IPS-NIHi7 (cell line): ENCODE measurements around the gene BZW2.

Experiments
- DNase-seq: peaks from one replicate; pipeline ENCODE4 v3.0.0; 2012; ENCODE audit warnings: mixed read lengths; ENCODE audit errors: extremely low spot score

The BZW2 gene

GRCh38 chr7:16645593-16646471, at the start of gene BZW2, which contains the start of gene ANKMY2:
Gene BZW2 (plus strand): TSS chr7:16646181. CDS start chr7:16665444, 19,263 bp downstream.
Gene ANKMY2 (minus strand): TSS chr7:16645754. CDS start chr7:16645573, 181 bp downstream.
- DNase-seq, result peak; percentile 97

- no peak for DNase-seq
Observed at GRCh38 chr7:16598015-16598414, 48.0 kb upstream of the BZW2 start.

DNA sequence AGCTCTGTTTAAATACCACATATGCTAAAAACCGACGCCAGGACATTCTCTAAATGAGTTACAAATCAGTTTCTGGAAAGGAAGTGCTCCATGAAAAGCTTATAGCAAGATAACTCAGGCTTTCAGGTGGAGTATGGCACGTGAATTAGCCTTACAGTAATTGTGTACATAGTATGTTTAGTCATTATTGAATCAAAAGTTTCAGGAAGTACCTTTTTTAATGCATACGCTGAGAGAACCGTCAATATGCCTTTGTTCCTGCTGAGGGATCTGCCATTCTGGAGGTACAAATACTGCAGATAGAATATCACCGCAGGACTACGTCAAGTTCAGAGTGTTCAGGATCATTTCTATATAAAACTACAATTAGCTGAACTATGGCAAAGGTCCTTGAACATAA, 46.1 kb upstream of the BZW2 start:
- no peak for DNase-seq

GRCh38 chr7:16603633-16604032, 42.3 kb upstream of the BZW2 start:
- DNase-seq, result no peak

GRCh38 chr7:16604054-16604453, 41.9 kb upstream of the BZW2 start:
- DNase-seq, result no peak

GRCh38 chr7:16606704-16607103, 39.3 kb upstream of the BZW2 start:
- DNase-seq, result no peak

GRCh38 chr7:16609842-16610450, 36.0 kb upstream of the BZW2 start:
- no peak for DNase-seq

DNA sequence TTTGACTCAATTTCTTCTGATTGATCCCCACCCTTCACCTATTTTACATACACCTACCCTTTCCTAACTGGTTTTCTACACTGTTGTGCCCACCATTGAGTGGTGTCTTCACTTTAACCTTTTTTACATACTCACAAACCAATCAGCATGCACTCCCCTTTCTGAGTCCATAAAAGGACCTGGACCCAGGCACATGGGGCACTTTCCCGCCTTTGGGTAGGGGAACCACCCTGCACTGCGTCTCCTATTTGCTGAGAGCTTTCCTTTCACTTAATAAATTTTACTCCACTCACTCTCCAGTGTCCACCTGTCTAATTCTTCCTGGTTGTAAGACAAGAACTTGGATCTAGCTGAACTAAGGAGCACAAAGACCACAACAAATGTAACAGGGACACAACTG, 34.3 kb upstream of the BZW2 start:
- no peak for DNase-seq

DNA sequence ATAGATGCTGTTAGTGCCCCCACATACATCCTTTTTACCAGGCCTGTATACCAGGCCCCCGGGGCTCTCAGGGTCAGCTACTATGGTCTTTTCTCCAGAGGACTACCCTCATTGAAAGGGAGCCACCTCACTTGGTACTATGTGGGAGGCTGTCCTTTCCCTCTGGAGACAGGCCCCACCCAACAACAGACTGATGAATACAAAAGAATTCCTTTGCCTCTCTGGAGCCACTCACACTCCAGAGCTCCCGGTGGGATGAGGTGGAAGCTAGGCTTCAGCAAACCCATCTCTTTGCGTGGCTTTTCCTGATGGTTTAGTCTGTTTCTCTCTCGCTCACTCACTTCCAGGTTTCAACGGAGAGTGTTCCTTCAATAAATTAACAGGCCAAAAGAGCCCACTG, 30.8 kb upstream of the BZW2 start:
- peak; percentile 24 for DNase-seq

DNA sequence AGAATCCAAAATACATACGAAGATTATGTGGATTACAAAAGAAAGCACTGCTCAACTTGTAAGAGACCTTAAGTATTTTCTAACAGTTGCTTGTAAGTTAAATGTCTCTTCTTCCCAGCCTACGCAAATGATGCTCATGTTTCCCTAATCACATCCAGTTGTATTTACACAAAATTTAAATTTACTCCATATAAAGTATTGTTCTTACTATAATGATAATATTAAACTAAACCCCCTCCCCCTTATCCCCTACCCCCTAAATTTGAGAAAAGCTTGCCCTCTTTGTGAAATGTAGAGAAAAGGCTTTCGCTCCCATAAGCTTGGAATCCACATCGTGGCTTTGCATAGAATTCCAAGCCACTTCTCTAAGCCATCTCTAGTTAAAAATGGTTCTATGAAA, 29.9 kb upstream of the BZW2 start:
- DNase-seq, result no peak

DNA sequence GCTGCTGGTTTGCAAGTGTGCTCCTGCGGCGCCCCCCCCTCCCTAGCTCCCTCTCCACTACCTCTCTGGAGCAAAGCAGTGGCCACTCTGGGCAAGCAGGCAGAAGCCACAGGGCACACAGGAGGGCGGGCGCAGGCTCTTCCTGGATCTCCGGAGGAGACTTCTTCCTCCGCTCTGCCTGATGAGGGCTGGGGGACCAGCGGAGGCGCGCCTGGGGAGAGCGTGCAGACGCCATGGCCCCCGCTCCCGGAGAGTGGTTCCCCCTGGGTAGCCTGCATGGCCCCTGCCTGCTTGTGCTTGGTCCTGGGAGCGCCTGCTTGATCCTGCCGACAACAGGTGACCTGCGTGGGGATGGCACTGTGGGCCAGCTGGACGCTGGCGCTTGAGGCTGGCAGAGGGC, 29.4 kb upstream of the BZW2 start:
- peak; percentile 17 for DNase-seq

DNA sequence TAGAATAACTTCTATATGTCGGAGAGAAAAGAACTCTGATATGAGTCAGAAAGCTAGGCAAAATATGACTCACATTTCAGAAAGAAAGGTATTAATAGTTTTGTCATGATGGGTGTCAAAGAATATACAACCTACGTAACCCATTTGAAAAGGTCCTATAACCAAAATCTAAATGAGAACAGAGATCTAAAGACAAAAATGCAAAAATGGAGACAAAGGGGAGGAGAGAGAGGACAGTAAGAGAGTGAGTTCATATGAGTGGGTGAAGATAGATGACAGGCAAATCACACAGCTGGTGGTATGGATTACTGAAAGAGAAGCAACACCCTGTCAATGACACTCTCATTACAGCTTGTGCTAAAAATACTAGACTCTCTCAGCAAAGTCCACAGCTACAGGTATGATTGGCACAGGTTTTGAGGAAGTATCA, 26.0 kb upstream of the BZW2 start:
- DNase-seq, result no peak

GRCh38 chr7:16626388-16626787, 19.6 kb upstream of the BZW2 start:
- no peak for DNase-seq

DNA sequence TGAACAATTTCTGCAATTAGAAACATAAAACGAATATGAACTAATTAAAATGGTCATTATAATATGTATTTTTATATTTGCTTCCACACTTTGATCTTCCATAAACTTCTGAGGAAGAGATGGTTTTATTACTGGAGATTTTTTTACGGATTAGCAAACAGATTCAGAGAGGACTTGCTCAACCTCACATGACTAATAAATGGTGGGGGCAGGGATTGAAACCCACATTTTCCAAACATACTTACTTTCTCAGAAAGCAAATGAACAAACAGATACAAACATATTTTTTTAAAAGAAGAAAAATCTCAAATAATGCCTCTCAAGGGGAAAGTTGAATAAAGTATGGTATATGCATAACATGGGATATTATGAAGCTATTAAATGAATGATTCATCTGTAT, 18.7 kb upstream of the BZW2 start:
- no peak for DNase-seq

- peak; percentile 13 for DNase-seq
Observed at GRCh38 chr7:16630654-16631053, 15.3 kb upstream of the BZW2 start.

GRCh38 chr7:16634271-16634738, 11.7 kb upstream of the BZW2 start:
- DNase-seq, result no peak

DNA sequence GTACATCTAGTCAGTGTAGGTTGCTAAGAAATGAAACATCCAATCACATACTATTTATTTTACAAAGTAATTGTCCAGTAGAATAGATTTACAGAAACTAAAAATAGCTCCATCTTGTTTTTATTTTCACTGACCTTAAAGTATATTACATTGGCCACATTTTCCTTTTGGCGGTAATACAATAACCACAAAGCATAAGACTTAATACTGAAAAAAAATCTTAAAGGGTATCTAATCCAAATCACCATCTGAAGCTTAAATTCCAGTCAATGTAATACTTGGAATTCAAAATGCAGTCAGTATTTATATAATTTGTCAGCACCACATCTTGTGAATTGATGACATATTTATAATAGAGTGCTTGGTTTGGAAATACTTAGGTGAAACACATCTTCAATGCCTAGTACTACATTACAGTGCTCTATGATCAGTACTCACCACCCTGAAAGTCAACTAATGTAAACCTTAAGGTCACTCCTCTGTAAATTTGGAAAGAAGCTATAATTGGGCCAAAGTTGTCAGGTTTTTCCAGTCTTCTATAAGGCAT, 9.4 kb upstream of the BZW2 start:
- DNase-seq, result no peak

DNA sequence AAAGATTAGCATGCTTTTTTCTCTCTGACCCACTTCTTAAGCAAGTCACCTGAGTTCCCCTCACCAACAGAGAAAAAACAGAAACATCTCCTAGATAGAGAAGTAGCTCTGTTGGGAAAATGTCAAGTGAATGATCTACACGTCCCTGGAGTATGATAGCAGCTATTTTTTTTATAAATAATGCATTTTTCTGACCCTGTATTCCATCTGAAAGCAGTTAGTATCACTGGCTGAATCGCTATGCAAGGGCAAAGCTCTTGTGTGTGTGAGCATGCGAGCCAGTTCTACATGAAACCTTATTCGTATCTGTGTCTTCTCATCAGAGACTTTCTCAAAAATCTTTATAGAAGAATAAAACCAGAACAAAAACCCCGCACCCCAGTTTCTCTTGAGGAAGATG, 8.6 kb upstream of the BZW2 start:
- no peak for DNase-seq

- DNase-seq, result no peak
Observed at GRCh38 chr7:16638282-16639280, 7.4 kb upstream of the BZW2 start.

- DNase-seq, result no peak
Observed at GRCh38 chr7:16644157-16644556, 1.8 kb upstream of the BZW2 start.
